ENCODE measurements around the gene S1PR3.

DNA sequence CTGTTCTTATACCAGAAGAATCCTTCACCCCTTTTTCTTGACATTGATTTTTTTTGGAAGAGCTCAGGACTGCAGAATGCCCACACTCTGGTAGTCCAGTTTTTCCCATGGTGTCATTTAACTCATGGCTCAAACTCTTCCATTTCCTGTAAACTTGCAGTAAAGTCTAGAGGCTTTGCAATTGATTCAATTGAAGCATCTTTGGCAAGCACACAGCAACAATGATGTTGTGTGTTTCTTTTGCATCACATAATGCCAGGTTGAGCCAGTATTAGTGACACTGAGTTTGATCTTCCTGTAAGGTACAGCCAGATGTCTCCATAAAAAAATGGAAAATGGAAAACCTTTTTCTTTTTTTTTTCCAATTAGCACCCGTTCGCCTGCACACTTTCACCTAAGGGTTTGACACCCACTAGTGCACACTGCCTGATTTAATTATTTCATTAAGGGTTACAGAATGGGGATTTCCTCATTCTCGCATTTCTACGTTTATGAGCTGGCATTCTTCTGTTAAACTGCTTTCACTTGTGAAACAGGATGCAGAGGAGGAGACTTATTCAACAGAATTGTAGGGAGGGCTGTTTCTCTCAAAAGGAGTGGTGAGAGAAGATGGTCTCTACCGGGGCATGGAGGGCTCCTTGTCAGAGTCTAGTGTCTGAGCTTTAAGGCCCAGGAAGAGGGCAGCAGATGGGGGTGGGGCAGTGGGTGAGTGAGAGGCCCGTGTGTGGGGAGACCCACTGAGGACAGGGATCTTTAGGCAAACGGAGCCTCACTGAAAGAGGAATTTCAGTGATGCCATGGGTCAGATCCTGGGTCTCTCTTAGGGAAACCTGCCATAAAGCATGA lies 2.2 kb upstream of the S1PR3 start:
- TF ChIP-seq, protein P1, sequence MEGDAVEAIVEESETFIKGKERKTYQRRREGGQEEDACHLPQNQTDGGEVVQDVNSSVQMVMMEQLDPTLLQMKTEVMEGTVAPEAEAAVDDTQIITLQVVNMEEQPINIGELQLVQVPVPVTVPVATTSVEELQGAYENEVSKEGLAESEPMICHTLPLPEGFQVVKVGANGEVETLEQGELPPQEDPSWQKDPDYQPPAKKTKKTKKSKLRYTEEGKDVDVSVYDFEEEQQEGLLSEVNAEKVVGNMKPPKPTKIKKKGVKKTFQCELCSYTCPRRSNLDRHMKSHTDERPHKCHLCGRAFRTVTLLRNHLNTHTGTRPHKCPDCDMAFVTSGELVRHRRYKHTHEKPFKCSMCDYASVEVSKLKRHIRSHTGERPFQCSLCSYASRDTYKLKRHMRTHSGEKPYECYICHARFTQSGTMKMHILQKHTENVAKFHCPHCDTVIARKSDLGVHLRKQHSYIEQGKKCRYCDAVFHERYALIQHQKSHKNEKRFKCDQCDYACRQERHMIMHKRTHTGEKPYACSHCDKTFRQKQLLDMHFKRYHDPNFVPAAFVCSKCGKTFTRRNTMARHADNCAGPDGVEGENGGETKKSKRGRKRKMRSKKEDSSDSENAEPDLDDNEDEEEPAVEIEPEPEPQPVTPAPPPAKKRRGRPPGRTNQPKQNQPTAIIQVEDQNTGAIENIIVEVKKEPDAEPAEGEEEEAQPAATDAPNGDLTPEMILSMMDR (IDR thresholded peaks at IDR 0.05; ENCODE audit: borderline replicate concordance, extremely low read depth, low read length, poor library complexity, severe bottlenecking), result no peak
- no peak for TF ChIP-seq EZH2 (IDR thresholded peaks at IDR 0.05; ENCODE audit: borderline replicate concordance, low read depth, low read length, severe bottlenecking)
